Measurements from ENCODE around the gene ADAM12. TPM values are rescaled to one million over a fixed set of nuclear protein-coding genes. Genes with fewer than 3 reads are reported as not detected.

ADAM12 gene
- total RNA-seq, 2 donors from 2014 or later = 0.14 to 1.9 TPM

DNA sequence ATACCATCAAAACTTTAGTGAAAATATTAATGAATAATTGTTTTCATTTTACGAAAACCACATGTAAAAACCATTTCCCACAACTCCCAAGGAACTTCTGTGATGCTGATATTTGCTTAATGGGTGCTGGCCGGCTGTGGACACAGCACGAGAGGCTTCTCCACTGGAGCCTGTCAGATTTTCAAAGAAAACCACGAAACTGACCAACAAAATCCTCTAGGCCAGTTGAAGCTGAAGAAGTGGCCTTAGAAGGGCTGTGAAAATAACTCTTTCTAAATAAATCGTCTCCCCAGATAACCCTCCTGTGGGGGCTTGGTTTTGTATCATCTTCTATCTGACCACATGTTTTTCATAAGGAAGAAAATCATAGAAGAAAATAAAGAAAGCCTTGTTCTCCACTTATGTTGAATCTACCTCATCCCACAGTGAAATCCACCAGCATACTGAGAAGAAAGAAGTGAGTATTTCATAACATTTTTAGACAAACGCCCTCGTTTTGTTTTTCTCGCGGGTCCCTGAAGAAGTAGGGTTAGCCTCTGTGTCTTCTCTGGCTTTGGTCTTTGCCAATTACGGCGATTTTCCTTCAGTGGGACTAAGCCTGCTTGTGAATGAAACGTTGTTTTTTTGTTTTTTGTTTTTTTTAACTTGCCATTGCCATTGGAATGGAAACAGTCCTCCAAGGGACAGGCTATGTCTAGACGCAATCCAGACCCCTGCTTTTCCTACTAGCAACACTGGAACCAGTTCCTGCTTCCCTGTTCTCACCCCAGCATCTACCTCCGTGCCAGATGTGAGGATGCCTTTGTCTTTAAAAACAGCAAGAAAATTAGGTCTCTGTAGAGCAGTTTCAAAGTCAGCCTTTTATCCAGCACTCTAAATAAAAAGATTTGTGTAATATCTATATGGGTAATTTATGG, 123.9 kb downstream of the ADAM12 start:
- Histone ChIP-seq H3K4me1 (replicated peaks) (no peaks in the 10 kb centered on the region), H3K27ac (no peak overlapping the region), H3K27me3 (replicated peaks; ENCODE audit: insufficient read depth) (no peaks in the 10 kb centered on the region), H3K36me3 (no peaks in the 10 kb centered on the region), H3K9me3 (no peaks in the 10 kb centered on the region), H3K4me3 (no peak overlapping the region)
- TF ChIP-seq, protein P1, sequence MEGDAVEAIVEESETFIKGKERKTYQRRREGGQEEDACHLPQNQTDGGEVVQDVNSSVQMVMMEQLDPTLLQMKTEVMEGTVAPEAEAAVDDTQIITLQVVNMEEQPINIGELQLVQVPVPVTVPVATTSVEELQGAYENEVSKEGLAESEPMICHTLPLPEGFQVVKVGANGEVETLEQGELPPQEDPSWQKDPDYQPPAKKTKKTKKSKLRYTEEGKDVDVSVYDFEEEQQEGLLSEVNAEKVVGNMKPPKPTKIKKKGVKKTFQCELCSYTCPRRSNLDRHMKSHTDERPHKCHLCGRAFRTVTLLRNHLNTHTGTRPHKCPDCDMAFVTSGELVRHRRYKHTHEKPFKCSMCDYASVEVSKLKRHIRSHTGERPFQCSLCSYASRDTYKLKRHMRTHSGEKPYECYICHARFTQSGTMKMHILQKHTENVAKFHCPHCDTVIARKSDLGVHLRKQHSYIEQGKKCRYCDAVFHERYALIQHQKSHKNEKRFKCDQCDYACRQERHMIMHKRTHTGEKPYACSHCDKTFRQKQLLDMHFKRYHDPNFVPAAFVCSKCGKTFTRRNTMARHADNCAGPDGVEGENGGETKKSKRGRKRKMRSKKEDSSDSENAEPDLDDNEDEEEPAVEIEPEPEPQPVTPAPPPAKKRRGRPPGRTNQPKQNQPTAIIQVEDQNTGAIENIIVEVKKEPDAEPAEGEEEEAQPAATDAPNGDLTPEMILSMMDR (IDR thresholded peaks at IDR 0.05) = no peak
- no peak for TF ChIP-seq POLR2AphosphoS5 (IDR thresholded peaks at IDR 0.05)
- TF ChIP-seq POLR2A (IDR thresholded peaks at IDR 0.05) = no peak
- 73% methylated on average over 14 of the region's 14 CpGs for WGBS
- DNase-seq (ENCODE audit: low spot score) = no peak
- intact Hi-C loops (cut with DNase I) = no loop called here

GRCh38 chr10:126263006-126263676, 125.1 kb downstream of the ADAM12 start:
- no peak for DNase-seq (ENCODE audit: low spot score)
- Histone ChIP-seq H3K4me3 (no peak overlapping the region), H3K36me3 (no peaks in the 10 kb centered on the region), H3K4me1 (replicated peaks) (no peaks in the 10 kb centered on the region), H3K9me3 (no peaks in the 10 kb centered on the region), H3K27ac (no peak overlapping the region), H3K27me3 (replicated peaks; ENCODE audit: insufficient read depth) (no peaks in the 10 kb centered on the region)
- intact Hi-C loops (cut with DNase I) = no loop called here
- TF ChIP-seq POLR2A (IDR thresholded peaks at IDR 0.05) = no peak
- TF ChIP-seq, protein P1 (IDR thresholded peaks at IDR 0.05) = no peak
- no peak for TF ChIP-seq POLR2AphosphoS5 (IDR thresholded peaks at IDR 0.05)
- WGBS = 68% methylated on average over 4 of the region's 4 CpGs

DNA sequence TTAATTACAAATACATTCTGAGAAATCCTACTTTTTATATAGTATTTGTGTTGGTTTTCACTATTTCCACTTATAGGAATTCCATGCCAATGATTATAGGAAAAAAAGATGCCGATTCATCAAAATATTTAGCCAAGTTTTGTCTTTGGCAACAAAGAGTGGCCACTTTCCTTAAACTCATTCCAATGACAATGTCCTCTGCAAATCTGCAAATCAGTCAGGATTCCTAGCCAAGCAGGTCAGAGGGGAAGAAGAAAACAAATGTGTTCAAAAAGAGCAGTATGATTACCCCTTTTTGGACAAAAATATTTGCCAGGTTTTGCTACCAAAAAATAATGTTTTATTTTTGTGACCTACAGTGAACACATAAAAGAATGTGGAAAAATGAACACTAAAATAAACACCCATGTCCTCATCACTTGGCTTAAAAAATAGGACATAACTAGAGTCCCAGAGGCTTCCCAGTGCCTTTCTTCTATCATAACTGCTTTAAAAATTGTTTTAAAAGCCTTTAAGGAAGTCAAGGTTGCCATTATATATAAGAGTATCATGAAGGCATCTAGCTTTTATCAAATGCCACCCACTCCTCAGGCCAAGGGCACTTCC, 125.9 kb downstream of the ADAM12 start:
- WGBS = 77% methylated on average over 1 of the region's 1 CpG
- TF ChIP-seq POLR2A (IDR thresholded peaks at IDR 0.05) (no peak), POLR2AphosphoS5 (IDR thresholded peaks at IDR 0.05) (no peak)
- TF ChIP-seq, protein P1 (IDR thresholded peaks at IDR 0.05) = no peak
- no peak for DNase-seq (ENCODE audit: low spot score)
- H3K27ac ChIP-seq = no peak overlapping the region
- no peaks in the 10 kb centered on the region for H3K27me3 ChIP-seq (replicated peaks; ENCODE audit: insufficient read depth)
- intact Hi-C loops (cut with DNase I) = no loop called here
- no peak overlapping the region for H3K4me3 ChIP-seq
- H3K36me3 ChIP-seq = no peaks in the 10 kb centered on the region
- H3K9me3 ChIP-seq = no peaks in the 10 kb centered on the region
- no peaks in the 10 kb centered on the region for H3K4me1 ChIP-seq (replicated peaks)

DNA sequence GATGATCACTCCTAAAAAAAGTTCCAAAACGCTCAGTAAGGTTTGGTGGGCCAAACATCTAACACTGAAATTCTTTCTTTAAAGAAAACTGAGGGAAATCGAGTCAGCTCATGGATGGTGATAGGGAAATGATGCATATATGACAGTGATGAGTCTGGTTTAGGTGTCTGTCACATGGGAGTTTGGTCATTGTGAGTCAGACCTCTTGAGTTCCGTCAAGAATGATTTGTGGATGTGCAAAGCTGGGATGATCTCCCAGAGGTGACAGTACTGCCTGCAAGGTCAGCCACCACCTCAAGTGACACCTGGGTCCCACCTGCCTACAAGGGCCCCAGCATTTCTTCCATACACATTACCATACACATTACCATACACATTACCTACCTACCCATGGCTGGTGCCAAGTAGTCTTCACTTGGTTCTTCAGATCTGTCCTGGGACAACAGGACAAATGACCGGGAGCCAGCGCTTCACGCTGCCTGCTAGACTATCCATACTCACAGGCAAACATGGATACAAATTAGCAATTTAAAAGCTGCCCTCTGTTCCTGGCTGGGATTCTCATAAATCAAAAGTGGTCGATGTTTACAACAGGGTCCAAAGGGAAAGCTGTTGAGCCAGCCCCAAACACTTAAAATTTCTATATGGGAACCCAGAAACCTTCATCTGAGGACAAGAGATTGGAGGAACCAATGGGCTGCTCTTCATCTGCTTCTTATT, 128.4 kb downstream of the ADAM12 start:
- no peak overlapping the region for H3K4me3 ChIP-seq
- no peaks in the 10 kb centered on the region for H3K4me1 ChIP-seq (replicated peaks)
- no peaks in the 10 kb centered on the region for H3K27me3 ChIP-seq (replicated peaks; ENCODE audit: insufficient read depth)
- intact Hi-C loops (cut with DNase I) = no loop called here
- H3K9me3 ChIP-seq = no peaks in the 10 kb centered on the region
- no peak for DNase-seq (ENCODE audit: low spot score)
- no peak overlapping the region for H3K27ac ChIP-seq
- 90% methylated on average over 7 of the region's 7 CpGs for WGBS
- H3K36me3 ChIP-seq = no peaks in the 10 kb centered on the region
- TF ChIP-seq POLR2AphosphoS5 (IDR thresholded peaks at IDR 0.05) (no peak), POLR2A (IDR thresholded peaks at IDR 0.05) (no peak)
- TF ChIP-seq, protein P1 (IDR thresholded peaks at IDR 0.05) = no peak

Data from prostate gland (tissue), 2 donors.